Uterus (tissue), 2 donors: ENCODE data around the gene PTPRN2.

Source experiments
- POLR2A ChIP-seq, 2 donors: fragments of 450-650 bp; IDR thresholded peaks; one replicate each; pipeline ENCODE4 v1.6.1; 2016; ENCODE audit warnings: antibody characterized with exemption in 2 of 2, mild to moderate bottlenecking in 1 of 2, moderate library complexity in 1 of 2
- TF ChIP-seq, protein P1 (sequence below), 4 experiments: fragments of 200-600 bp in 2 of 4; fragments of 450-650 bp in 2 of 4; sonication (generic) in 2 of 4; IDR thresholded peaks; one replicate each; pipeline ENCODE4 v1.5.1; 2016 to 2019; ENCODE audit warnings: antibody characterized with exemption in 4 of 4, mild to moderate bottlenecking in 2 of 4, moderate library complexity in 1 of 4

- TF ChIP-seq, protein P1, sequence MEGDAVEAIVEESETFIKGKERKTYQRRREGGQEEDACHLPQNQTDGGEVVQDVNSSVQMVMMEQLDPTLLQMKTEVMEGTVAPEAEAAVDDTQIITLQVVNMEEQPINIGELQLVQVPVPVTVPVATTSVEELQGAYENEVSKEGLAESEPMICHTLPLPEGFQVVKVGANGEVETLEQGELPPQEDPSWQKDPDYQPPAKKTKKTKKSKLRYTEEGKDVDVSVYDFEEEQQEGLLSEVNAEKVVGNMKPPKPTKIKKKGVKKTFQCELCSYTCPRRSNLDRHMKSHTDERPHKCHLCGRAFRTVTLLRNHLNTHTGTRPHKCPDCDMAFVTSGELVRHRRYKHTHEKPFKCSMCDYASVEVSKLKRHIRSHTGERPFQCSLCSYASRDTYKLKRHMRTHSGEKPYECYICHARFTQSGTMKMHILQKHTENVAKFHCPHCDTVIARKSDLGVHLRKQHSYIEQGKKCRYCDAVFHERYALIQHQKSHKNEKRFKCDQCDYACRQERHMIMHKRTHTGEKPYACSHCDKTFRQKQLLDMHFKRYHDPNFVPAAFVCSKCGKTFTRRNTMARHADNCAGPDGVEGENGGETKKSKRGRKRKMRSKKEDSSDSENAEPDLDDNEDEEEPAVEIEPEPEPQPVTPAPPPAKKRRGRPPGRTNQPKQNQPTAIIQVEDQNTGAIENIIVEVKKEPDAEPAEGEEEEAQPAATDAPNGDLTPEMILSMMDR (IDR thresholded peaks at IDR 0.05) = no peak
- TF ChIP-seq POLR2A (IDR thresholded peaks at IDR 0.05) = no peak
Measured at GRCh38 chr7:158228986-158229385, 358.6 kb downstream of the PTPRN2 start.
